Effector memory CD4-positive, alpha-beta T cell (primary cell): Measurements from ENCODE around the gene SNRPD2.
A peak's percentile ranks its signal among the peaks of the same experiment; 100 is the strongest.

Experiments
- DNase-seq, 3 donors: peaks; one replicate each; pipeline ENCODE4 v3.0.0-alpha.2; 2020
- H3K27ac ChIP-seq: 2 replicates; pipeline ENCODE4 v1.7.0; 2013; ENCODE audit warnings: mild to moderate bottlenecking, low read length, moderate library complexity; ENCODE audit not compliant: insufficient read depth, poor library complexity, severe bottlenecking
- H3K27me3 ChIP-seq: replicated peaks from 2 replicates; pipeline ENCODE4 v1.7.0; 2013; ENCODE audit warnings: mild to moderate bottlenecking, low read length; ENCODE audit not compliant: insufficient read depth, control insufficient read depth, poor library complexity, severe bottlenecking
- H3K36me3 ChIP-seq: 2 replicates; pipeline ENCODE4 v1.7.0; 2013; ENCODE audit warnings: mild to moderate bottlenecking, low read length, moderate library complexity; ENCODE audit not compliant: control insufficient read depth, insufficient read depth
- H3K4me1 ChIP-seq: 2 replicates; pipeline ENCODE4 v1.7.0; 2013; ENCODE audit warnings: low read length, mild to moderate bottlenecking; ENCODE audit not compliant: control insufficient read depth, insufficient read depth, poor library complexity, severe bottlenecking
- H3K4me3 ChIP-seq: 2 replicates; pipeline ENCODE4 v1.7.0; 2013; ENCODE audit warnings: low read length, low read depth, mild to moderate bottlenecking; ENCODE audit not compliant: insufficient read depth, poor library complexity, severe bottlenecking
- H3K9me3 ChIP-seq: 2 replicates; pipeline ENCODE4 v1.7.0; 2013; ENCODE audit warnings: mild to moderate bottlenecking, low read length, moderate library complexity; ENCODE audit not compliant: control insufficient read depth

The SNRPD2 gene

DNA sequence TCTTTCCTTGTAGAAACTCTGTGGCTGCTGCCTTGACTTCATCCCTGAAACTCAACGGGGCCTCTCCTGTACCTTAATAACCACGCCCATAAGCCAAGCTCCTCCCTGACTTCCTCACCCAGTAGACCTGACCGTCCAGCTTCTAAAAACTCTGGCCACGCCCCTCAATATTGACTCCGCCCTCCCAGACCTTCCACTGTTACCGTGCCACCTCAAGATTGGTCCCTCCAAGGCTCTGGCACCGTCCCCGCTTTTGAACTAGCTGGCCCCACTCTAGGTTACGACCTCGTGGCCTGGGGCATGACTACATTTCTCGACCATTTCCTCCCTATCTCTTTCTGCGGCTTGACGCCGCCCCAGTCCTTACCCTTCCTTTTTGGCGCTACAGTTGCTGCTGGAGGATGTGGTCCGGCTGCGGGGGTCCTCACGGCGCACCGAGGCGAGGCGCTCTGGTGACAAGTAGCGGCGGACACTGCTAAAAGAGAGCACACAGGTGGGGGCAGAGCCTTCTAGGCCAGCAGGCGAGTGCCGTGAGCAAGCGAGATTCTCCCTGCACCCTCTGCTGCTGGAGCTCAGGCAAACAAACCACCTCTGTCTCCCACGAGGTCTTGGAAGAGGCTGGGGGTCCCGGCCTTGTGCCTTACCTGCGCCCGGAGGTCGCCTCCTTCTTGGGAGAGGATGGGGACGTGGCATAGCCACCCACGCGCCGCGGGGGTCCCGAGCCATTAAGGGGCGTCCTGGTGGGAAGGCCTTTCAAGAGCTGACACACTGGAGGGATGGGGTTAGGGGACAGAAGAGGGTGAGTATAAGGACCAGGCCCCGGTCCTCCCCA, 50.3 kb downstream of the SNRPD2 start:
- DNase-seq = peak; percentile 27 to 66 (median 50)
- H3K4me1 ChIP-seq = peaks cover 32% of the 10 kb centered on the region
- no peaks in the 10 kb centered on the region for H3K9me3 ChIP-seq
- peak overlapping the region; percentile 96 for H3K27ac ChIP-seq
- no peaks in the 10 kb centered on the region for H3K27me3 ChIP-seq
- no peaks in the 10 kb centered on the region for H3K36me3 ChIP-seq
- peak overlapping the region; percentile 52 for H3K4me3 ChIP-seq

- Histone ChIP-seq H3K4me1 (peaks cover 28% of the 10 kb centered on the region), H3K4me3 (no peak overlapping the region), H3K36me3 (no peaks in the 10 kb centered on the region), H3K27ac (peak overlapping the region; percentile 96), H3K9me3 (no peaks in the 10 kb centered on the region), H3K27me3 (no peaks in the 10 kb centered on the region)
- peak in 1 of 3 donors; percentile 19 for DNase-seq
Observed at GRCh38 chr19:45640849-45641273, 50.9 kb downstream of the SNRPD2 start.

- peak in 2 of 3 donors; percentile 29 to 38 for DNase-seq
- Histone ChIP-seq H3K27me3 (no peaks in the 10 kb centered on the region), H3K4me3 (peak within 1 kb of the TSS; percentile 68), H3K9me3 (no peaks in the 10 kb centered on the region), H3K36me3 (no peaks in the 10 kb centered on the region), H3K27ac (peak within 1 kb of the TSS; percentile 62), H3K4me1 (peaks cover 22% of the 10 kb centered on the region)
Observed at GRCh38 chr19:45638930-45639729, 52.6 kb downstream of the SNRPD2 start, which contains the start of gene EML2. Gene EML2 (minus strand): TSS chr19:45639397. CDS start chr19:45639376, 21 bp downstream.

GRCh38 chr19:45637890-45638667, 53.7 kb downstream of the SNRPD2 start:
- DNase-seq = no peak
- H3K27me3 ChIP-seq = no peaks in the 10 kb centered on the region
- H3K36me3 ChIP-seq = no peaks in the 10 kb centered on the region
- H3K9me3 ChIP-seq = no peaks in the 10 kb centered on the region
- no peak overlapping the region for H3K27ac ChIP-seq
- H3K4me1 ChIP-seq = peaks cover 22% of the 10 kb centered on the region
- no peak overlapping the region for H3K4me3 ChIP-seq
